Ectodermal cell (in vitro differentiated cells): Measurements from ENCODE around the gene MAGEB17. TPM values are rescaled to one million over a fixed set of nuclear protein-coding genes. Genes with fewer than 3 reads are reported as not detected.

Source experiments
- H3K27ac ChIP-seq: 2 replicates; pipeline ENCODE4 v1.7.0; 2013; ENCODE audit warnings: mild to moderate bottlenecking, low read depth, low read length; ENCODE audit not compliant: insufficient read depth, poor library complexity, severe bottlenecking
- H3K27me3 ChIP-seq: 2 replicates; pipeline ENCODE4 v1.7.0; 2013; ENCODE audit warnings: mild to moderate bottlenecking, low read length; ENCODE audit not compliant: insufficient read depth, control insufficient read depth, poor library complexity, severe bottlenecking
- H3K36me3 ChIP-seq: one replicate; pipeline ENCODE4 v1.7.0; 2013; ENCODE audit warnings: low read length; ENCODE audit not compliant: control insufficient read depth, insufficient read depth
- H3K4me1 ChIP-seq: one replicate; pipeline ENCODE4 v1.7.0; 2013; ENCODE audit warnings: low read length; ENCODE audit not compliant: control insufficient read depth, insufficient read depth
- H3K4me3 ChIP-seq: 2 replicates; pipeline ENCODE4 v1.7.0; 2013; ENCODE audit warnings: low read depth, low read length, control low read depth; ENCODE audit not compliant: insufficient read depth
- H3K9me3 ChIP-seq: 2 replicates; pipeline ENCODE4 v1.7.0; 2013; ENCODE audit warnings: mild to moderate bottlenecking, low read length, moderate library complexity; ENCODE audit not compliant: control insufficient read depth
- WGBS, 2 experiments: methylation state at CpG; one replicate each; pipeline ENCODE4 v1.1.7; 2013; ENCODE audit warnings: missing lambda C conversion rate in 2 of 2; 5-methylcytosine and 5-hydroxymethylcytosine counted together
- polyA plus RNA-seq, 4 experiments: library from polyadenylated mRNA; stranded (reverse); fragments of 50-300 nt; gene quantifications; one replicate each; pipeline ENCODE4 v1.2.3, GENCODE V29; 2013

MAGEB17 gene
- polyA plus RNA-seq (2013, experiment 1 of 4) = not detected
- not detected for polyA plus RNA-seq (2013, experiment 2 of 4)
- not detected for polyA plus RNA-seq (2013, experiment 3 of 4)
- polyA plus RNA-seq (2013, experiment 4 of 4) = not detected

GRCh38 chrX:16167181-16167580 is at the start of gene MAGEB17:
TSS of gene MAGEB17 (plus strand) at chrX:16167481. CDS start at chrX:16170383, 2,902 bp downstream.
- 77 to 78% methylated on average over 5 of the region's 5 CpGs for WGBS, 2 experiments
- no peaks in the 10 kb centered on the region for H3K9me3 ChIP-seq
- no peak within 1 kb of the TSS for H3K27ac ChIP-seq
- H3K4me3 ChIP-seq = no peak within 1 kb of the TSS
- H3K4me1 ChIP-seq = no peaks in the 10 kb centered on the region
- H3K27me3 ChIP-seq = no peaks in the 10 kb centered on the region
- no peaks in the 10 kb centered on the region for H3K36me3 ChIP-seq

- H3K27me3 ChIP-seq = no peaks in the 10 kb centered on the region
- H3K4me3 ChIP-seq = no peak overlapping the region
- H3K27ac ChIP-seq = no peak overlapping the region
- no peaks in the 10 kb centered on the region for H3K4me1 ChIP-seq
- WGBS, 2 experiments = 87 to 92% methylated on average over 5 of the region's 5 CpGs
- H3K9me3 ChIP-seq = no peaks in the 10 kb centered on the region
- H3K36me3 ChIP-seq = no peaks in the 10 kb centered on the region
Observed at GRCh38 chrX:16119353-16120220, 47.7 kb upstream of the MAGEB17 start.

- 97 to 100% methylated on average over 3 of the region's 3 CpGs for WGBS, 2 experiments
- H3K27ac ChIP-seq = no peak overlapping the region
Observed at GRCh38 chrX:16120431-16120830, 46.9 kb upstream of the MAGEB17 start.

GRCh38 chrX:16123222-16123786 is 44.0 kb upstream of the MAGEB17 start, which contains the start of gene GRPR:
TSS of gene GRPR (plus strand) at chrX:16123565. CDS start at chrX:16123954, 389 bp downstream.
- no peaks in the 10 kb centered on the region for H3K27me3 ChIP-seq
- no peak within 1 kb of the TSS for H3K27ac ChIP-seq
- no peaks in the 10 kb centered on the region for H3K9me3 ChIP-seq
- no peak within 1 kb of the TSS for H3K4me3 ChIP-seq
- no peaks in the 10 kb centered on the region for H3K4me1 ChIP-seq
- H3K36me3 ChIP-seq = no peaks in the 10 kb centered on the region
- WGBS, 2 experiments = 7 to 8% methylated on average over 4 to 6 of the region's 6 CpGs

More at GRCh38 chrX:16120431-16120830, 46.9 kb upstream of the MAGEB17 start:
- Histone ChIP-seq H3K9me3 (no peaks in the 10 kb centered on the region), H3K27me3 (no peaks in the 10 kb centered on the region), H3K36me3 (no peaks in the 10 kb centered on the region), H3K4me3 (no peak overlapping the region), H3K4me1 (no peaks in the 10 kb centered on the region)

GRCh38 chrX:16124201-16124600 is 43.1 kb upstream of the MAGEB17 start:
- Histone ChIP-seq H3K4me3 (no peak overlapping the region), H3K27ac (no peak overlapping the region), H3K9me3 (no peaks in the 10 kb centered on the region), H3K27me3 (no peaks in the 10 kb centered on the region), H3K36me3 (no peaks in the 10 kb centered on the region), H3K4me1 (no peaks in the 10 kb centered on the region)
- WGBS, 2 experiments = 89 to 94% methylated on average over 7 of the region's 7 CpGs

- H3K4me3 ChIP-seq = no peak overlapping the region
- WGBS, 2 experiments = 68 to 76% methylated on average over 5 of the region's 5 CpGs
Observed at GRCh38 chrX:16125520-16126149, 41.6 kb upstream of the MAGEB17 start.

GRCh38 chrX:16130707-16131106 is 36.6 kb upstream of the MAGEB17 start:
- Histone ChIP-seq H3K4me3 (no peak overlapping the region), H3K27me3 (no peaks in the 10 kb centered on the region), H3K27ac (no peak overlapping the region), H3K9me3 (no peaks in the 10 kb centered on the region), H3K36me3 (no peaks in the 10 kb centered on the region), H3K4me1 (no peaks in the 10 kb centered on the region)
- 82 to 86% methylated on average over 2 of the region's 2 CpGs for WGBS, 2 experiments

More at GRCh38 chrX:16125520-16126149, 41.6 kb upstream of the MAGEB17 start:
- Histone ChIP-seq H3K36me3 (no peaks in the 10 kb centered on the region), H3K4me1 (no peaks in the 10 kb centered on the region), H3K9me3 (no peaks in the 10 kb centered on the region), H3K27me3 (no peaks in the 10 kb centered on the region), H3K27ac (no peak overlapping the region)

GRCh38 chrX:16134936-16135335 is 32.3 kb upstream of the MAGEB17 start:
- Histone ChIP-seq H3K4me1 (no peaks in the 10 kb centered on the region), H3K27me3 (no peaks in the 10 kb centered on the region), H3K36me3 (no peaks in the 10 kb centered on the region), H3K4me3 (no peak overlapping the region), H3K9me3 (no peaks in the 10 kb centered on the region), H3K27ac (no peak overlapping the region)
- 65 to 88% methylated on average over 1 of the region's 1 CpG for WGBS, 2 experiments

- 95 to 100% methylated on average over 1 to 2 of the region's 2 CpGs for WGBS, 2 experiments
- Histone ChIP-seq H3K9me3 (no peaks in the 10 kb centered on the region), H3K4me1 (no peaks in the 10 kb centered on the region), H3K27me3 (no peaks in the 10 kb centered on the region), H3K36me3 (no peaks in the 10 kb centered on the region), H3K4me3 (no peak overlapping the region), H3K27ac (no peak overlapping the region)
Observed at GRCh38 chrX:16136080-16136479, 31.2 kb upstream of the MAGEB17 start.
